Cerebellar cortex (tissue), 1 donor: ENCODE data around the gene MACROD2.

Experiments
- DNase-seq: peaks from one replicate; pipeline ENCODE4 v3.0.0-alpha.2; 2015; ENCODE audit warnings: low spot score

MACROD2 gene

GRCh38 chr20:14758356-14758755 is 763.0 kb downstream of the MACROD2 start:
- DNase-seq, result no peak

GRCh38 chr20:14759979-14760378 is 764.7 kb downstream of the MACROD2 start:
- DNase-seq, result no peak

- DNase-seq, result no peak
Measured at GRCh38 chr20:14761903-14762302, 766.6 kb downstream of the MACROD2 start.

- no peak for DNase-seq
Measured at GRCh38 chr20:14764511-14765369, 769.4 kb downstream of the MACROD2 start.

GRCh38 chr20:14765370-14765701 is 770.0 kb downstream of the MACROD2 start:
- DNase-seq, result no peak

- DNase-seq, result no peak
Measured at GRCh38 chr20:14773486-14773885, 778.2 kb downstream of the MACROD2 start.

- DNase-seq, result peak; percentile 66
Measured at GRCh38 chr20:14775778-14776177, 780.5 kb downstream of the MACROD2 start.

GRCh38 chr20:14777591-14777990 is 782.3 kb downstream of the MACROD2 start:
- no peak for DNase-seq

- DNase-seq, result no peak
Measured at GRCh38 chr20:14778096-14778495, 782.8 kb downstream of the MACROD2 start.

- no peak for DNase-seq
Measured at GRCh38 chr20:14778875-14779274, 783.6 kb downstream of the MACROD2 start.

GRCh38 chr20:14780508-14780907 is 785.2 kb downstream of the MACROD2 start:
- DNase-seq, result no peak

GRCh38 chr20:14782731-14783130 is 787.4 kb downstream of the MACROD2 start:
- no peak for DNase-seq

- no peak for DNase-seq
Measured at GRCh38 chr20:14783766-14784165, 788.5 kb downstream of the MACROD2 start.

- no peak for DNase-seq
Measured at GRCh38 chr20:14785065-14785743, 789.9 kb downstream of the MACROD2 start.

- no peak for DNase-seq
Measured at GRCh38 chr20:14790190-14790589, 794.9 kb downstream of the MACROD2 start.

- DNase-seq, result no peak
Measured at GRCh38 chr20:14790771-14791620, 795.7 kb downstream of the MACROD2 start.

- DNase-seq, result no peak
Measured at GRCh38 chr20:14792915-14793314, 797.6 kb downstream of the MACROD2 start.

- no peak for DNase-seq
Measured at GRCh38 chr20:14799545-14800216, 804.4 kb downstream of the MACROD2 start.

- DNase-seq, result no peak
Measured at GRCh38 chr20:14800707-14801425, 805.5 kb downstream of the MACROD2 start.

- DNase-seq, result no peak
Measured at GRCh38 chr20:14801591-14802325, 806.4 kb downstream of the MACROD2 start.

- no peak for DNase-seq
Measured at GRCh38 chr20:14807224-14807623, 811.9 kb downstream of the MACROD2 start.
